Neural cell (in vitro differentiated cells): ENCODE results near the gene IGSF21.

Experiments used
- CTCF ChIP-seq: fragments of 450-650 bp; IDR thresholded peaks from 2 replicates; pipeline ENCODE4 v1.5.1; 2014; ENCODE audit warnings: antibody characterized with exemption, mild to moderate bottlenecking, moderate library complexity; ENCODE audit not compliant: poor library complexity, severe bottlenecking
- EZH2 ChIP-seq: fragments of 200-600, 300-800 bp; shearing (Covaris generic), sonication (generic); IDR thresholded peaks from 2 replicates; pipeline ENCODE4 v1.6.1; 2014; ENCODE audit warnings: antibody characterized with exemption, low read length, borderline replicate concordance, mild to moderate bottlenecking; ENCODE audit not compliant: insufficient read depth, poor library complexity, severe bottlenecking
- POLR2AphosphoS5 ChIP-seq: IDR thresholded peaks from 2 replicates; pipeline ENCODE4 v1.6.1; 2012
- SMC3 ChIP-seq: fragments of 450-650 bp; conservative IDR thresholded peaks from 2 replicates; pipeline ENCODE4 v1.6.1; 2014; ENCODE audit warnings: antibody characterized with exemption, mild to moderate bottlenecking, moderate library complexity; ENCODE audit not compliant: poor library complexity

DNA sequence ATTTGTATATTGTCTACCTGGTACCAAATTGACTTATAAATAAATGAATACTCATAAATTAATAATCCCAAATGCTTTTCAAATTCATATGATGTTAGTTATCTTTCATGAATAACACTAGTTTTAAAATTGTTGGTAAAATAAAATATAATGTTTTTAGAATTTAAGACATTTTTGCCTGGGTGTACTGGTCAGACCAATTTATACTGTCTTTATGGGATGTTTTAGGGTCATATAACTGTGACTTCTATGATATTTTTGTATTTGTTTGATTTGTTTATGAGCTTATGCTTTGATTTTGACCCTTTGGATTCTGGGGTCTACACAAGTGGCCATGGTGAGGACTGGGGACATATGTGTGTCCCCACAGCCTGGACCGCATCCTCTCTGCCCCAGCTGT lies 319.0 kb downstream of the IGSF21 start:
- TF ChIP-seq CTCF: no peak
- no peak for TF ChIP-seq POLR2AphosphoS5
- TF ChIP-seq EZH2: no peak
- no peak for TF ChIP-seq SMC3
